ENCODE measurements around the gene SND1.
"Not testable (repeated sequence)": the region's sequence is repeated elsewhere in the genome, so short reads cannot be mapped to it uniquely, and the experiment has no call there.

SND1 gene

GRCh38 chr7:127946847-127947246 is 294.9 kb downstream of the SND1 start:
- DNase-seq: peak; percentile 41

- DNase-seq: no peak
Measured at GRCh38 chr7:127948312-127948711, 296.3 kb downstream of the SND1 start.

- no peak for DNase-seq
Measured at GRCh38 chr7:127948930-127949329, 296.9 kb downstream of the SND1 start.

GRCh38 chr7:127949769-127950222 is 297.8 kb downstream of the SND1 start:
- peak; percentile 21 for DNase-seq

GRCh38 chr7:127950233-127950935 is 298.4 kb downstream of the SND1 start:
- DNase-seq: no peak

GRCh38 chr7:127953423-127954356 is 301.7 kb downstream of the SND1 start:
- DNase-seq: no peak

GRCh38 chr7:127954357-127954748 is 302.4 kb downstream of the SND1 start:
- DNase-seq: no peak

GRCh38 chr7:127955051-127955531 is 303.1 kb downstream of the SND1 start:
- no peak for DNase-seq

GRCh38 chr7:127957886-127958285 is 305.9 kb downstream of the SND1 start:
- DNase-seq: no peak

GRCh38 chr7:127959770-127960169 is 307.8 kb downstream of the SND1 start:
- no peak for DNase-seq

- no peak for DNase-seq
Measured at GRCh38 chr7:127961786-127962453, 309.9 kb downstream of the SND1 start.

GRCh38 chr7:127962589-127963361 is 310.8 kb downstream of the SND1 start:
- no peak for DNase-seq

- not testable (repeated sequence) for DNase-seq
Measured at GRCh38 chr7:127963850-127964249, 311.9 kb downstream of the SND1 start.

- DNase-seq: no peak
Measured at GRCh38 chr7:127967281-127967680, 315.3 kb downstream of the SND1 start.

GRCh38 chr7:127968547-127968946 is 316.6 kb downstream of the SND1 start:
- no peak for DNase-seq

- no peak for DNase-seq
Measured at GRCh38 chr7:127973832-127974231, 321.8 kb downstream of the SND1 start.

- no peak for DNase-seq
Measured at GRCh38 chr7:127974446-127975035, 322.5 kb downstream of the SND1 start.

- no peak for DNase-seq
Measured at GRCh38 chr7:127976056-127976737, 324.2 kb downstream of the SND1 start.

GRCh38 chr7:127976738-127977120 is 324.7 kb downstream of the SND1 start:
- DNase-seq: no peak

GRCh38 chr7:127978421-127978820 is 326.4 kb downstream of the SND1 start:
- no peak for DNase-seq

GRCh38 chr7:127979113-127979727 is 327.2 kb downstream of the SND1 start:
- no peak for DNase-seq
